Tibial nerve (tissue), 4 donors: ENCODE results near the gene TATDN2.

Experiments
- CTCF ChIP-seq, 5 experiments: fragments of 200-600 bp in 3 of 5; fragments of 450-650 bp in 2 of 5; sonication (generic) in 3 of 5; IDR thresholded peaks; one replicate each; pipeline ENCODE4 v1.5.1; 2016 to 2019; ENCODE audit warnings: antibody characterized with exemption in 5 of 5, mild to moderate bottlenecking in 3 of 5, moderate library complexity in 2 of 5
- EP300 ChIP-seq, 2 donors: sonication (generic); formaldehyde crosslinking; IDR thresholded peaks; one replicate each; pipeline ENCODE4 v1.6.1; 2017; ENCODE audit warnings: antibody characterized with exemption in 2 of 2, mild to moderate bottlenecking in 1 of 2
- POLR2A ChIP-seq, 2 donors: fragments of 450-650 bp; IDR thresholded peaks; one replicate each; pipeline ENCODE4 v1.6.1; 2017; ENCODE audit warnings: antibody characterized with exemption in 2 of 2, mild to moderate bottlenecking in 2 of 2, moderate library complexity in 2 of 2

GRCh38 chr3:10289787-10290355, 41.6 kb downstream of the TATDN2 start:
- TF ChIP-seq POLR2A (IDR thresholded peaks at IDR 0.05) (no peak), EP300 (IDR thresholded peaks at IDR 0.05) (no peak), CTCF (IDR thresholded peaks at IDR 0.05) (no peak)
